ENCODE results near the gene OXA1L.

- no peak for TF ChIP-seq CTCF (conservative IDR thresholded peaks at IDR 0.05; ENCODE audit: low read depth, low read length)
- TF ChIP-seq EZH2 (IDR thresholded peaks at IDR 0.05; ENCODE audit: borderline replicate concordance, low read depth, low read length, poor library complexity, severe bottlenecking): no peak
Observed at GRCh38 chr14:22796087-22796707, 29.7 kb downstream of the OXA1L start.
